ENCODE data around the gene SNX24. TPM values are rescaled to one million over a fixed set of nuclear protein-coding genes. Genes with fewer than 3 reads are reported as not detected.
A peak's percentile ranks its signal among the peaks of the same experiment; 100 is the strongest.

Gene SNX24
- total and polyA plus RNA-seq, 4 donors = 6.3 to 10.1 (median 9.1) TPM

DNA sequence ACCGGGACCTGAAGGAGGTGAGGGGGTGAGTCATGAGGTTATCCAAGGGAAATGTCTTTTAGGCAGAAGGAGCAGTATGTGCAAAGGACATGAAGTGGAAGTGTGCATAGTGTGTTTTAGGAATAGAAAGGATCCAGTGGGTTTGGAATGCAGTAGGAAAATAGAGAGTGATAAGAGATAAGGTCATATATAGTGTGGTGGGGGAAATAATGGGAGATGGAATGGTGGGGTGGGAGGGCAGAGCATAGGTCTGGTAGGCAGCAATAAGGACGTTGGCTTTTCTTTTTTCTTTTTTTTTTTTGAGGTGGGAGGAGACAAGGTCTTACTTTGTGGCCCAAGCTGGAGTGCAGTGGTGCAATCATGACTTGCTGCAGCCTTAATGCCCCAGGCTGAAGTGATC is 17.8 kb downstream of the SNX24 start:
- no peak overlapping the region for H3K4me3 ChIP-seq (ENCODE audit: low read depth in 1 of 3, low read length in 3 of 3)
- no peak overlapping the region for H3K9ac ChIP-seq (ENCODE audit: low read depth in 1 of 2, low read length in 2 of 2)
- no peaks in the 10 kb centered on the region for H3K27me3 ChIP-seq (ENCODE audit: control insufficient read depth in 4 of 4, insufficient read depth in 4 of 4, low read length in 3 of 4)
- DNase-seq (ENCODE audit: low spot score) = no peak
- TF ChIP-seq FOXA1 (IDR thresholded peaks at IDR 0.05) (no peak), SP1 (IDR thresholded peaks at IDR 0.05) (no peak), RAD21 (IDR thresholded peaks at IDR 0.05) (no peak), TAF1 (conservative IDR thresholded peaks at IDR 0.05) (no peak), GABPA (IDR thresholded peaks at IDR 0.05 in 1 of 2, conservative IDR thresholded peaks at IDR 0.05 in 1 of 2) (no peak), RXRA (IDR thresholded peaks at IDR 0.05) (no peak), NR2F2 (IDR thresholded peaks at IDR 0.05) (no peak), YY1 (IDR thresholded peaks at IDR 0.05) (no peak), JUND (IDR thresholded peaks at IDR 0.05) (no peak), HNF4A (conservative IDR thresholded peaks at IDR 0.05) (no peak), FOXA2 (IDR thresholded peaks at IDR 0.05) (no peak)
- TF ChIP-seq, protein P1, sequence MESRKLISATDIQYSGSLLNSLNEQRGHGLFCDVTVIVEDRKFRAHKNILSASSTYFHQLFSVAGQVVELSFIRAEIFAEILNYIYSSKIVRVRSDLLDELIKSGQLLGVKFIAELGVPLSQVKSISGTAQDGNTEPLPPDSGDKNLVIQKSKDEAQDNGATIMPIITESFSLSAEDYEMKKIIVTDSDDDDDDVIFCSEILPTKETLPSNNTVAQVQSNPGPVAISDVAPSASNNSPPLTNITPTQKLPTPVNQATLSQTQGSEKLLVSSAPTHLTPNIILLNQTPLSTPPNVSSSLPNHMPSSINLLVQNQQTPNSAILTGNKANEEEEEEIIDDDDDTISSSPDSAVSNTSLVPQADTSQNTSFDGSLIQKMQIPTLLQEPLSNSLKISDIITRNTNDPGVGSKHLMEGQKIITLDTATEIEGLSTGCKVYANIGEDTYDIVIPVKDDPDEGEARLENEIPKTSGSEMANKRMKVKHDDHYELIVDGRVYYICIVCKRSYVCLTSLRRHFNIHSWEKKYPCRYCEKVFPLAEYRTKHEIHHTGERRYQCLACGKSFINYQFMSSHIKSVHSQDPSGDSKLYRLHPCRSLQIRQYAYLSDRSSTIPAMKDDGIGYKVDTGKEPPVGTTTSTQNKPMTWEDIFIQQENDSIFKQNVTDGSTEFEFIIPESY (IDR thresholded peaks at IDR 0.05) = no peak
- TF ChIP-seq, protein P2, sequence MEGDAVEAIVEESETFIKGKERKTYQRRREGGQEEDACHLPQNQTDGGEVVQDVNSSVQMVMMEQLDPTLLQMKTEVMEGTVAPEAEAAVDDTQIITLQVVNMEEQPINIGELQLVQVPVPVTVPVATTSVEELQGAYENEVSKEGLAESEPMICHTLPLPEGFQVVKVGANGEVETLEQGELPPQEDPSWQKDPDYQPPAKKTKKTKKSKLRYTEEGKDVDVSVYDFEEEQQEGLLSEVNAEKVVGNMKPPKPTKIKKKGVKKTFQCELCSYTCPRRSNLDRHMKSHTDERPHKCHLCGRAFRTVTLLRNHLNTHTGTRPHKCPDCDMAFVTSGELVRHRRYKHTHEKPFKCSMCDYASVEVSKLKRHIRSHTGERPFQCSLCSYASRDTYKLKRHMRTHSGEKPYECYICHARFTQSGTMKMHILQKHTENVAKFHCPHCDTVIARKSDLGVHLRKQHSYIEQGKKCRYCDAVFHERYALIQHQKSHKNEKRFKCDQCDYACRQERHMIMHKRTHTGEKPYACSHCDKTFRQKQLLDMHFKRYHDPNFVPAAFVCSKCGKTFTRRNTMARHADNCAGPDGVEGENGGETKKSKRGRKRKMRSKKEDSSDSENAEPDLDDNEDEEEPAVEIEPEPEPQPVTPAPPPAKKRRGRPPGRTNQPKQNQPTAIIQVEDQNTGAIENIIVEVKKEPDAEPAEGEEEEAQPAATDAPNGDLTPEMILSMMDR (IDR thresholded peaks at IDR 0.05; ENCODE audit: low read depth, low read length, missing input control) = no peak
- TF ChIP-seq, protein P3, sequence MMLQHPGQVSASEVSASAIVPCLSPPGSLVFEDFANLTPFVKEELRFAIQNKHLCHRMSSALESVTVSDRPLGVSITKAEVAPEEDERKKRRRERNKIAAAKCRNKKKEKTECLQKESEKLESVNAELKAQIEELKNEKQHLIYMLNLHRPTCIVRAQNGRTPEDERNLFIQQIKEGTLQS (IDR thresholded peaks at IDR 0.05) = no peak
- H3K4me1 ChIP-seq (ENCODE audit: control insufficient read depth in 4 of 4, insufficient read depth in 4 of 4, low read length in 3 of 4) = peaks cover 0 to 7% (median 3%) of the 10 kb centered on the region in 4 donors
- WGBS = 65% methylated on average over 2 of the region's 2 CpGs
- no peaks in the 10 kb centered on the region for H3K36me3 ChIP-seq (ENCODE audit: control insufficient read depth in 4 of 4, insufficient read depth in 3 of 4, low read depth in 1 of 4, low read length in 3 of 4)
- H3K9me3 ChIP-seq (ENCODE audit: control insufficient read depth in 4 of 4, low read length in 3 of 4) = no peaks in the 10 kb centered on the region
- no peak overlapping the region for H3K27ac ChIP-seq (ENCODE audit: low read depth in 1 of 2, low read length in 2 of 2)

GRCh38 chr5:122863721-122864120 is 18.3 kb downstream of the SNX24 start:
- TF ChIP-seq MAX (IDR thresholded peaks at IDR 0.05) (no peak), RXRA (IDR thresholded peaks at IDR 0.05) (no peak), TAF1 (conservative IDR thresholded peaks at IDR 0.05) (no peak), RAD21 (IDR thresholded peaks at IDR 0.05) (peak; percentile 16 to 32), FOXA1 (IDR thresholded peaks at IDR 0.05) (no peak), GABPA (IDR thresholded peaks at IDR 0.05 in 1 of 2, conservative IDR thresholded peaks at IDR 0.05 in 1 of 2) (no peak)
- 39% methylated on average over 4 of the region's 4 CpGs for WGBS
- H3K27me3 ChIP-seq (ENCODE audit: control insufficient read depth in 4 of 4, insufficient read depth in 4 of 4, low read length in 3 of 4) = no peaks in the 10 kb centered on the region
- no peak overlapping the region for H3K9ac ChIP-seq (ENCODE audit: low read depth in 1 of 2, low read length in 2 of 2)
- no peak overlapping the region for H3K4me3 ChIP-seq (ENCODE audit: low read depth in 1 of 3, low read length in 3 of 3)
- H3K27ac ChIP-seq (ENCODE audit: low read depth in 1 of 2, low read length in 2 of 2) = no peak overlapping the region
- H3K9me3 ChIP-seq (ENCODE audit: control insufficient read depth in 4 of 4, low read length in 3 of 4) = no peaks in the 10 kb centered on the region
- H3K36me3 ChIP-seq (ENCODE audit: control insufficient read depth in 4 of 4, insufficient read depth in 3 of 4, low read depth in 1 of 4, low read length in 3 of 4) = no peaks in the 10 kb centered on the region
- peaks cover 0 to 7% (median 3%) of the 10 kb centered on the region in 4 donors for H3K4me1 ChIP-seq (ENCODE audit: control insufficient read depth in 4 of 4, insufficient read depth in 4 of 4, low read length in 3 of 4)
- DNase-seq (ENCODE audit: low spot score) = no peak

DNA sequence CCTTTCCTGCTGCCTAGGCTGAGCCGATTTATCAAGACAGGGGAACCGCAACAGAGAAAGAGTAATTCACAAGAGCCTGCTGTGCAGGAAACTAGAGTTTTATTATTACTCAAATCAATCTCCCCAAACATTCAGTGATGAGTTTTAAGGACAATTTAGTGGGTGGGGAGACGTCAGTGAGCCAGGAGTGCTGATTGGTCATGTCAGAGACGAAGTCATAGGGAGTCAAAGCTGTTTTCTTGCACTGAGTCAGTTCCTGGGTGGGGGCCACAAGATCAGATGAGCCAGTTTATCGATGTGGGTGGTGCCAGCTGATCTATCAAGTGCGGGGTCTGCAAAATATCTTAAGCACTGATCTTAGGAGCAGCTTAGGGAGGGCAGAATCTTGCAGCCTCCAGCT is 19.0 kb downstream of the SNX24 start:
- no peak overlapping the region for H3K4me3 ChIP-seq (ENCODE audit: low read depth in 1 of 3, low read length in 3 of 3)
- H3K9me3 ChIP-seq (ENCODE audit: control insufficient read depth in 4 of 4, low read length in 3 of 4) = no peaks in the 10 kb centered on the region
- H3K36me3 ChIP-seq (ENCODE audit: control insufficient read depth in 4 of 4, insufficient read depth in 3 of 4, low read depth in 1 of 4, low read length in 3 of 4) = no peaks in the 10 kb centered on the region
- 93% methylated on average over 6 of the region's 6 CpGs for WGBS
- TF ChIP-seq YY1 (IDR thresholded peaks at IDR 0.05) (no peak), HNF4A (conservative IDR thresholded peaks at IDR 0.05) (no peak), NR2F2 (IDR thresholded peaks at IDR 0.05) (no peak), GABPA (IDR thresholded peaks at IDR 0.05 in 1 of 2, conservative IDR thresholded peaks at IDR 0.05 in 1 of 2) (no peak), TAF1 (conservative IDR thresholded peaks at IDR 0.05) (no peak), MAX (IDR thresholded peaks at IDR 0.05) (no peak), JUND (IDR thresholded peaks at IDR 0.05) (no peak), RXRA (IDR thresholded peaks at IDR 0.05) (no peak)
- TF ChIP-seq, protein P1 (IDR thresholded peaks at IDR 0.05) = no peak
- TF ChIP-seq, protein P2 (IDR thresholded peaks at IDR 0.05; ENCODE audit: low read depth, low read length, missing input control) = no peak
- no peak overlapping the region for H3K9ac ChIP-seq (ENCODE audit: low read depth in 1 of 2, low read length in 2 of 2)
- peaks cover 0 to 7% (median 3%) of the 10 kb centered on the region in 4 donors for H3K4me1 ChIP-seq (ENCODE audit: control insufficient read depth in 4 of 4, insufficient read depth in 4 of 4, low read length in 3 of 4)
- no peak overlapping the region for H3K27ac ChIP-seq (ENCODE audit: low read depth in 1 of 2, low read length in 2 of 2)
- H3K27me3 ChIP-seq (ENCODE audit: control insufficient read depth in 4 of 4, insufficient read depth in 4 of 4, low read length in 3 of 4) = no peaks in the 10 kb centered on the region
- no peak for DNase-seq (ENCODE audit: low spot score)
